Lung (tissue), 12 donors: ENCODE results near the gene FRYL. TPM values are rescaled to one million over a fixed set of nuclear protein-coding genes. Genes with fewer than 3 reads are reported as not detected.

Source experiments
- ATAC-seq: fragments of 200-7000 bp; cut with Tn5 transposase; one replicate; pipeline ENCODE4 v1.9.1; 2020; ENCODE audit warnings: moderate number of reproducible peaks; ENCODE audit not compliant: insufficient read depth, low FRiP score
- DNase-seq, 3 donors: peaks; one replicate each; pipeline ENCODE4 v3.0.0-alpha.2; 2013 to 2017
- H3K27ac ChIP-seq, 2 donors: one replicate each; pipeline ENCODE4 v1.5.1; 2013; ENCODE audit warnings: mild to moderate bottlenecking in 2 of 2, moderate library complexity in 2 of 2, control low read depth in 1 of 2, inconsistent platforms in 1 of 2, low read depth in 1 of 2, low read length in 1 of 2
- H3K27me3 ChIP-seq, 3 donors: one replicate each; pipeline ENCODE4 v1.5.1; 2013; ENCODE audit warnings: low read length in 2 of 3; ENCODE audit not compliant: control insufficient read depth in 3 of 3, insufficient read depth in 3 of 3
- H3K36me3 ChIP-seq, 4 donors: one replicate each; pipeline ENCODE4 v1.5.1; 2013; ENCODE audit warnings: low read length in 4 of 4, mild to moderate bottlenecking in 1 of 4, moderate library complexity in 1 of 4; ENCODE audit not compliant: control insufficient read depth in 4 of 4, insufficient read depth in 4 of 4
- H3K4me1 ChIP-seq, 5 donors: one replicate each; pipeline ENCODE4 v1.5.1; 2013; ENCODE audit warnings: low read length in 5 of 5, mild to moderate bottlenecking in 2 of 5, moderate library complexity in 1 of 5; ENCODE audit not compliant: control insufficient read depth in 5 of 5, insufficient read depth in 5 of 5
- H3K4me3 ChIP-seq: one replicate; pipeline ENCODE4 v1.5.1; 2013; ENCODE audit warnings: mild to moderate bottlenecking, control low read depth, moderate library complexity
- H3K9ac ChIP-seq, 2 donors: one replicate each; pipeline ENCODE4 v1.5.1; 2013; ENCODE audit warnings: low read length in 2 of 2, control low read depth in 1 of 2; ENCODE audit not compliant: insufficient read depth in 1 of 2
- H3K9me3 ChIP-seq, 4 donors: one replicate each; pipeline ENCODE4 v1.5.1; 2013; ENCODE audit warnings: low read length in 3 of 4, mild to moderate bottlenecking in 1 of 4, moderate library complexity in 1 of 4; ENCODE audit not compliant: control insufficient read depth in 4 of 4, insufficient read depth in 3 of 4
- CTCF ChIP-seq: IDR thresholded peaks from 2 replicates; pipeline ENCODE4 v1.5.1; 2012; ENCODE audit warnings: mild to moderate bottlenecking; ENCODE audit errors: control extremely low read depth, extremely low read depth
- WGBS, 2 donors: extraction: QIAGEN DNeasy Blood & Tissue Kit; methylation state at CpG; one replicate each; pipeline ENCODE4 v1.1.7; 2013; 5-methylcytosine and 5-hydroxymethylcytosine counted together
- polyA plus RNA-seq, 2 donors: library from polyadenylated mRNA; stranded (reverse); fragments of 200-250 nt; gene quantifications; one replicate each; pipeline ENCODE4 v1.2.1, GENCODE V29; 2013
- total RNA-seq, 2 donors: library from RNA; depleted of rRNA in 1 of 2; stranded (reverse); fragments of >200 nt in 1 of 2; gene quantifications; one replicate each; pipeline ENCODE4 v1.2.1, GENCODE V29; 2014 to 2021
- donor health status: control.
- donor health status: control.
- donor health status: Bipolar disorder and iron deficiency.
- donor health status: healthy.
- donor health status: DM: yes; HTN: yes; CAD: no.

Gene FRYL
- total and polyA plus RNA-seq, 4 donors, result 12.6 to 188 (median 31.7) TPM

GRCh38 chr4:48779095-48779997 lies 733 bp downstream of the FRYL start:
- H3K4me1 ChIP-seq, result peaks cover 0 to 33% (median 16%) of the 10 kb centered on the region in 5 donors
- H3K9me3 ChIP-seq, result no peaks in the 10 kb centered on the region
- H3K4me3 ChIP-seq, result peak overlapping the region; percentile 98
- H3K36me3 ChIP-seq, result no peaks in the 10 kb centered on the region
- peak overlapping the region; percentile 95 to 98 for H3K27ac ChIP-seq
- TF ChIP-seq CTCF, result no peak
- H3K9ac ChIP-seq, result peak overlapping the region; percentile 74 to 85
- H3K27me3 ChIP-seq, result no peaks in the 10 kb centered on the region
- peak; percentile 78 to 82 (median 79) for DNase-seq
- ATAC-seq, result peak; percentile 73
- 0% methylated on average over 78 to 108 of the region's 108 CpGs for WGBS, 2 donors

GRCh38 chr4:48778431-48779094 lies 1.5 kb downstream of the FRYL start:
- Histone ChIP-seq H3K27ac (peak overlapping the region; percentile 95 to 98), H3K9me3 (no peaks in the 10 kb centered on the region), H3K4me1 (peaks cover 0 to 33% (median 16%) of the 10 kb centered on the region in 5 donors), H3K36me3 (no peaks in the 10 kb centered on the region), H3K27me3 (no peaks in the 10 kb centered on the region), H3K4me3 (peak overlapping the region; percentile 98), H3K9ac (peak overlapping the region; percentile 74 to 85)
- ATAC-seq, result no peak
- whole genome bisulfite sequencing, 2 donors, result 0% methylated on average over 8 of the region's 8 CpGs
- peak in 2 of 3 donors; percentile 65 to 71 for DNase-seq
- TF ChIP-seq CTCF, result no peak

- Histone ChIP-seq H3K27me3 (no peaks in the 10 kb centered on the region), H3K36me3 (no peaks in the 10 kb centered on the region), H3K27ac (peak overlapping the region in 1 of 2 donors; percentile 57), H3K4me3 (no peak overlapping the region), H3K9me3 (no peaks in the 10 kb centered on the region), H3K9ac (peak overlapping the region; percentile 31 to 44), H3K4me1 (peaks cover 0 to 37% (median 16%) of the 10 kb centered on the region in 5 donors)
- WGBS, 2 donors, result 41 to 43% methylated on average over 10 of the region's 10 CpGs
- TF ChIP-seq CTCF, result no peak
- DNase-seq, result peak in 1 of 3 donors; percentile 13
- ATAC-seq, result no peak
Observed at GRCh38 chr4:48777739-48778138, 2.3 kb downstream of the FRYL start.
